Measurements from ENCODE around the gene CAVIN1.

- no peak for TF ChIP-seq CTCF (IDR thresholded peaks at IDR 0.05; ENCODE audit: insufficient read depth, low read length)
- TF ChIP-seq POLR2AphosphoS5 (IDR thresholded peaks at IDR 0.05; ENCODE audit: low read depth) = no peak
- no peak for TF ChIP-seq REST (IDR thresholded peaks at IDR 0.05; ENCODE audit: insufficient replicate concordance, low read depth)
- TF ChIP-seq SPI1 (IDR thresholded peaks at IDR 0.05; ENCODE audit: borderline replicate concordance, low read depth) = no peak
- no peak for TF ChIP-seq GABPA (IDR thresholded peaks at IDR 0.05; ENCODE audit: low read depth)
Measured at GRCh38 chr17:42463976-42464400, 40.9 kb upstream of the CAVIN1 start.

All from HL-60 (cell line).